ENCODE measurements around the gene THOC2. TPM values are rescaled to one million over a fixed set of nuclear protein-coding genes. Genes with fewer than 3 reads are reported as not detected.
"Not testable (repeated sequence)": the region's sequence is repeated elsewhere in the genome, so short reads cannot be mapped to it uniquely, and the experiment has no call there.

Gene THOC2
- total RNA-seq, 2 donors from 2014 or later = 103 to 123 TPM

DNA sequence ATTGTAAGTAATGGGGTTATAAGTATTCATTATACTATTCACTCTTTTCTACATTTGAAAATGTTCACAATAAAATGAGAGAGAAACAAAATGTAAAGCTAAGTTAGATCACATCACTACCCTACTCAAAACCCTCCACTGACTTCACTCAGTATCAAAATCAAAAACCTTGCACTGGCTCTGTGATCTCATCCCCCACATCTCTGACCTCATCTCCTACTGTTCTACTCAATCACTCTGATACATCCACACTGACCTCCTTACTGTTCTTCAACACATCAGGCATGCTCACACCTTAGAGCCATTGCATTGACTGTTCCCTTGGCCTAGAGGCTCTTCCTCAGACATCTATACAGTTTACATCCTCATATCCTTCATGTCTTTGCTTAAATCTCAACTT is 50.7 kb downstream of the THOC2 start:
- DNase-seq (ENCODE audit: low spot score) (no peak), ATAC-seq (ENCODE audit: insufficient number of reproducible peaks, low FRiP score, low read depth) (no peak)
- Histone ChIP-seq H3K36me3 (no peaks in the 10 kb centered on the region), H3K27me3 (replicated peaks; ENCODE audit: insufficient read depth) (no peaks in the 10 kb centered on the region), H3K4me1 (ENCODE audit: control insufficient read depth in 1 of 2, low read depth in 2 of 2) (no peaks in the 10 kb centered on the region), H3K27ac (no peak overlapping the region), H3K9me3 (no peaks in the 10 kb centered on the region), H3K4me3 (no peak overlapping the region)
- TF ChIP-seq, protein P1, sequence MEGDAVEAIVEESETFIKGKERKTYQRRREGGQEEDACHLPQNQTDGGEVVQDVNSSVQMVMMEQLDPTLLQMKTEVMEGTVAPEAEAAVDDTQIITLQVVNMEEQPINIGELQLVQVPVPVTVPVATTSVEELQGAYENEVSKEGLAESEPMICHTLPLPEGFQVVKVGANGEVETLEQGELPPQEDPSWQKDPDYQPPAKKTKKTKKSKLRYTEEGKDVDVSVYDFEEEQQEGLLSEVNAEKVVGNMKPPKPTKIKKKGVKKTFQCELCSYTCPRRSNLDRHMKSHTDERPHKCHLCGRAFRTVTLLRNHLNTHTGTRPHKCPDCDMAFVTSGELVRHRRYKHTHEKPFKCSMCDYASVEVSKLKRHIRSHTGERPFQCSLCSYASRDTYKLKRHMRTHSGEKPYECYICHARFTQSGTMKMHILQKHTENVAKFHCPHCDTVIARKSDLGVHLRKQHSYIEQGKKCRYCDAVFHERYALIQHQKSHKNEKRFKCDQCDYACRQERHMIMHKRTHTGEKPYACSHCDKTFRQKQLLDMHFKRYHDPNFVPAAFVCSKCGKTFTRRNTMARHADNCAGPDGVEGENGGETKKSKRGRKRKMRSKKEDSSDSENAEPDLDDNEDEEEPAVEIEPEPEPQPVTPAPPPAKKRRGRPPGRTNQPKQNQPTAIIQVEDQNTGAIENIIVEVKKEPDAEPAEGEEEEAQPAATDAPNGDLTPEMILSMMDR (IDR thresholded peaks at IDR 0.05) = no peak

DNA sequence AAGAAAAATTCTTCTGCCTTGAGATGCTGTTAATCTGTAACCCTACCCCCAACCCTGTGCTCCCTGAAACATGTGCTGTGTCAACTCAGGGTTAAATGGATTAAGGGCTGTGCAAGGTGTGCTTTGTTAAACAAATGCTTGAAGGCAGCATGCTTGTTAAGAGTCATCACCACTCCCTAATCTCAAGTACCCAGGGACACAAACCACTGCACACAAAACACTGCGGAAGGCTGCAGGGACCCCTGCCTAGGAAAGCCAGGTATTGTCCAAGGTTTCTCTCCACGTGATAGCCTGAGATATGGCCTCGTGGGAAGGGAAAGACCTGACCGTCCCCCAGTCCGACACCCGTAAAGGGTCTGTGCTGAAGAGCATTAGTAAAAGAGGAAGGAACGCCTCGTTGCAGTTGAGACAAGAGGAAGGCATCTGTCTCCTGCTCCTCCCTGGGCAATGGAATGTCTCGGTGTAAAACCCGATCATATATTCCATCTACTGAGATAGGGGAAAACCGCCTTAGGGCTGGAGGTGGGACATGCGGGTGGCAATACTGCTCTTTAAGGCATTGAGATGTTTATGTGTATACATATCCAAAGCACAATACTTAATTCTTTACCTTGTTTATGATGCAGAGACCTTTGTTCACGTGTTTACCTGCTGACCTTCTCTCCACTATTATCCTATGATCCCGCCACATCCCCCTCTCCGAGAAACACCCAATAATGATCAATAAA is 53.0 kb downstream of the THOC2 start:
- not testable (repeated sequence) for H3K36me3 ChIP-seq; DNase-seq (ENCODE audit: low spot score); H3K27ac ChIP-seq; H3K4me3 ChIP-seq; H3K9me3 ChIP-seq; ATAC-seq (ENCODE audit: insufficient number of reproducible peaks, low FRiP score, low read depth); H3K27me3 ChIP-seq (replicated peaks; ENCODE audit: insufficient read depth); H3K4me1 ChIP-seq (ENCODE audit: control insufficient read depth in 1 of 2, low read depth in 2 of 2)

DNA sequence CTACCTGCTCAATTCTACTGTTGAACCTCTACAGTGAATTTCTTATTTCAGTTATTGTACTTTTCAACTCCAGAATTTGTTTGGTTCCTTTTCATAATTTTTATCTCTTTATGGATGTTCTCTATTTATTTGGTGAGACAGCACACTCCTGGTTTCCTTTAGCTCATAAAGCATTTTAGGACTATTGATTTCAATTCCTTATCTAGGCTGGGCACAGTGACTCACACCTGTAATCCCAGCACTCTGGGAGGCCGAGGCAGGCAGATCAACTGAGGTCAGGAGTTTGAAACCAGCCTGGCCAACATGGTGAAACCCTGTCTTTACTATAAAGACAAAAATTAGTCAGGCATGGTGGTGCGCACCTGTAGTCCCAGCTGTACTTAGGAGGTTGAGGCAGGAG is 57.7 kb downstream of the THOC2 start:
- DNase-seq (ENCODE audit: low spot score) (no peak), ATAC-seq (ENCODE audit: insufficient number of reproducible peaks, low FRiP score, low read depth) (no peak)
- H3K27ac ChIP-seq = no peak overlapping the region
- H3K9me3 ChIP-seq = no peaks in the 10 kb centered on the region
- no peaks in the 10 kb centered on the region for H3K36me3 ChIP-seq
- TF ChIP-seq, protein P1 (IDR thresholded peaks at IDR 0.05) = no peak
- H3K4me3 ChIP-seq = no peak overlapping the region
- H3K4me1 ChIP-seq (ENCODE audit: control insufficient read depth in 1 of 2, low read depth in 2 of 2) = no peaks in the 10 kb centered on the region
- H3K27me3 ChIP-seq (replicated peaks; ENCODE audit: insufficient read depth) = no peaks in the 10 kb centered on the region

DNA sequence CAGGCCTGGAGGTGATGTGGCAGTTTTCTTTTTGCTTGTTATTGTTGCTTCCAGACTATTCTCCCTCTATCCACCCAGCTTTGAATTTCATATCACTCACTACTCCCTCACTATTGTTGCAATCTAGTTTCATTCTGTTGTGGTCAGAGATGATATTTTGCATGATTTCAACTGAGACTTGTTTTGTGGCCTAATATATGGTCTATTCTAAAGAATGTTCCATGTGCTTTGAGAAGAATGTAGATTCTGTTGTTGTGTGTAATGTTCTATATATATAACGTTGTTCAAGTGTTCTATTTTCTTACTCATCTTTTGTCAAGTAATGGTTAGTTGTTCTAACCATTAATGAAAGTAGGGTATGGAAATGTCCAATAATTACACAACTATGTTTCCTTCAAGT is 59.0 kb downstream of the THOC2 start:
- ATAC-seq (ENCODE audit: insufficient number of reproducible peaks, low FRiP score, low read depth) (no peak), DNase-seq (ENCODE audit: low spot score) (no peak)
- Histone ChIP-seq H3K36me3 (no peaks in the 10 kb centered on the region), H3K4me3 (no peak overlapping the region), H3K4me1 (ENCODE audit: control insufficient read depth in 1 of 2, low read depth in 2 of 2) (no peaks in the 10 kb centered on the region), H3K9me3 (no peaks in the 10 kb centered on the region), H3K27me3 (replicated peaks; ENCODE audit: insufficient read depth) (no peaks in the 10 kb centered on the region), H3K27ac (no peak overlapping the region)
- TF ChIP-seq, protein P1 (IDR thresholded peaks at IDR 0.05) = no peak

DNA sequence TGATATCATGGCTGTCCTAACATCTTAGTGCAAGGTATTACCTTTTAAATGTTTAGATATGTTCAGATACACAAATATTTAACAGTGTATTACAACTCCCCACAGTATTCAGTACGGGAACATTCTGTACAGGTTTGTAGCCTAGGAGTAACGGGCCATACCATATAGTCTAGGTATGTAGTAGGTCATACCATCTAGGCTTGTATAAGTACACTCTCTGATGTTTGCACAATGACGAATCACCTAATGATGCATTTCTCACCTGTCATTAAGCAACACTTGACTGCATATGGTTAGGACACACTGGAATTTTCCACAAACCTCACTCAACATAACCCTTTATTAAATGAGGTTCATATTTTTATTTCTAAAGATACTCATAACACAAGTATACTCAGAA is 67.7 kb downstream of the THOC2 start:
- no peak for ATAC-seq (ENCODE audit: insufficient number of reproducible peaks, low FRiP score, low read depth)
- Histone ChIP-seq H3K27me3 (replicated peaks; ENCODE audit: insufficient read depth) (no peaks in the 10 kb centered on the region), H3K36me3 (peaks cover 4% of the 10 kb centered on the region), H3K27ac (no peak overlapping the region), H3K4me1 (ENCODE audit: control insufficient read depth in 1 of 2, low read depth in 2 of 2) (no peaks in the 10 kb centered on the region), H3K4me3 (no peak overlapping the region), H3K9me3 (no peaks in the 10 kb centered on the region)
- TF ChIP-seq, protein P1 (IDR thresholded peaks at IDR 0.05) = no peak
- DNase-seq (ENCODE audit: low spot score) = no peak

DNA sequence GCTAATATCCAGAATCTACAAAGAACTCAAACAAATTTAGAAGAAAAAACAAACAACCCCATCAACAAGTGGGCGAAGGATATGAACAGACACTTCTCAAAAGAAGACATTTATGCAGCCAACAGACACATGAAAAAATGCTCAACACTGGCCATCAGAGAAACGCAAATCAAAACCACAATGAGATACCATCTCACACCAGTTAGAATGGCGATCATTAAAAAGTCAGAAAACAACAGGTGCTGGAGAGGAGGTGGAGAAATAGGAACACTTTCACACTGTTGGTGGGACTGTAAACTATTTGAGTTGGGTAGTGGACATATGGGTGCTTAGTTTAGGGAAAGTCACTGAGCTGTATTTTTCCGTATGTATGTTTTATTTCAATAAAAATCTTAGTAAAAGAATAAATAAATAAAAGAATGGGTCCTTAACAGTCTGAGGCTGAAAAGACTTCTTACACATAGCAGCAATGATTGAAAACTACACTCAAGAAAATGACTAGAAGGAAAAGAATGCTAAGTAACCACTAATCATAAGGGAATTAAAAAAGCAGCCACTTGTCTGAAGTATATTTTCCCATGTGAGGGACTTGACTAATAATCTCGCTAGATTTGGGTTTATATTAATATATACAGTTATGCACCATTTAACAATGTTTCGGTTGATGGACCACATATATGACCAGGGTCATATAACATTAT is 68.2 kb downstream of the THOC2 start:
- H3K4me3 ChIP-seq; H3K36me3 ChIP-seq; H3K9me3 ChIP-seq; H3K27ac ChIP-seq; DNase-seq (ENCODE audit: low spot score); H3K4me1 ChIP-seq (ENCODE audit: control insufficient read depth in 1 of 2, low read depth in 2 of 2); ATAC-seq (ENCODE audit: insufficient number of reproducible peaks, low FRiP score, low read depth); H3K27me3 ChIP-seq (replicated peaks; ENCODE audit: insufficient read depth): not testable (repeated sequence)

DNA sequence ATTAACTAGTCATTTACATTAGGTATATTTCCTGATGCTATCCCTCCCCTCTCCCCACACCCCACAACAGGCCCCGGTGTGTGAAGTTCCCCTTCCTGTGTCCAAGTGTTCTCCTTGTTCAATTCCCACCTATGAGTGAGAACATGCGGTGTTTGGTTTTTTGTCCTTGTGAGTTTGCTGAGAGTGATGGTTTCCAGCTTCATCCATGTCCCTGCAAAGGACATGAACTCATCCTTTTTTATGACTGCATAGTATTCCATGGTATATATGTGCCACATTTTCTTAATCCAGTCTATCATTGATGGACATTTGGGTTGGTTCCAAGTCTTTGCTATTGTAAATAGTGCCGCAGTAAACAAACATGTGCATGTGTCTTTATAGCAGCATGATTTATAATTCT is 69.1 kb downstream of the THOC2 start:
- H3K27ac ChIP-seq; H3K4me1 ChIP-seq (ENCODE audit: control insufficient read depth in 1 of 2, low read depth in 2 of 2); ATAC-seq (ENCODE audit: insufficient number of reproducible peaks, low FRiP score, low read depth); H3K9me3 ChIP-seq; H3K27me3 ChIP-seq (replicated peaks; ENCODE audit: insufficient read depth); H3K4me3 ChIP-seq; H3K36me3 ChIP-seq; DNase-seq (ENCODE audit: low spot score): not testable (repeated sequence)

DNA sequence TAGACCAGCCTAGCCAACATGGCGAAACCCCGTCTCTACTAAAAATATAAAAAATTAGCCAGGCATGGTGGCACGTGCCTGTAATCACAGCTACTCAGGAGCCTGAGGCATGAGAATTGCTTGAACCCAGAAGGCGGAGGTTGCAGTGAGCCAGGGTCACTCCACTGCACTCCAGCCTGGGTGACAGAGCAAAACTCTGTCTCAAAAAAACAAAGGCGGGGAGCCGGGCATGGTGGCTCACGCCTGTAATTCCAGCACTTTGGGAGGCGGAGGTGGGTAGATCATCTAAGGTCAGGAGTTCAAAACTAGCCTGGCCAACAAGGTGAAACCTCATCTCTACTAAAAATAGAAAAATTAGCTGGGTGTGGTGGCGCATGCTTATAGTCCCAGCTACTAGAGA is 76.3 kb downstream of the THOC2 start:
- DNase-seq (ENCODE audit: low spot score); H3K27ac ChIP-seq; H3K4me3 ChIP-seq; H3K9me3 ChIP-seq; H3K4me1 ChIP-seq (ENCODE audit: control insufficient read depth in 1 of 2, low read depth in 2 of 2); H3K27me3 ChIP-seq (replicated peaks; ENCODE audit: insufficient read depth); H3K36me3 ChIP-seq; ATAC-seq (ENCODE audit: insufficient number of reproducible peaks, low FRiP score, low read depth): not testable (repeated sequence)

DNA sequence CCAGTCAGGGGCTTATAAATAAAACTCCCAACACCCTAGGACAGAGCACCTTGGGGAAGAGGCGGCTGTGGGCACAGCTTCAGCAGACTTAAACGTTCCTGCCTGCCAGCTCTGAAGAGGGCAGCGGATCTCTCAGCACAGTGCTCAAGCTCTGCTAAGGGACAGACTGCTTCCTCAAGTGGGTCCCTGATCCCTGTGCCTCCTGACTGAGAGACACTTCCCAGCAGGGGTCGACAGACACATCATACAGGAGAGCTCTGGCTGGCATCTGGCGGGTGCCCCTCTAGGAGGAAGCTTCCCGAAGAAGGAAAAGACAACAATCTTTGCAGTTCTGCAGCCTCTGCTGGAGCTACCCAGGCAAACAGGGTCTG is 84.1 kb downstream of the THOC2 start:
- DNase-seq (ENCODE audit: low spot score) = not testable (repeated sequence)

More for the DNA sequence above, 84.1 kb downstream of the THOC2 start:
- not testable (repeated sequence) for ATAC-seq (ENCODE audit: insufficient number of reproducible peaks, low FRiP score, low read depth); H3K36me3 ChIP-seq; H3K27me3 ChIP-seq (replicated peaks; ENCODE audit: insufficient read depth); H3K4me3 ChIP-seq; H3K27ac ChIP-seq; H3K9me3 ChIP-seq; H3K4me1 ChIP-seq (ENCODE audit: control insufficient read depth in 1 of 2, low read depth in 2 of 2)

Data from thoracic aorta (tissue), 2 donors.